Neural crest cell (in vitro differentiated cells): Measurements from ENCODE around the gene IFT57. TPM values are rescaled to one million over a fixed set of nuclear protein-coding genes. Genes with fewer than 3 reads are reported as not detected.

Experiments used
- DNase-seq: peaks from one replicate; pipeline ENCODE4 v3.0.0; 2021; ENCODE audit warnings: low read depth, mixed read lengths, low spot score
- H3K27ac Mint-ChIP-seq: one replicate; pipeline ENCODE4 v1.8.0; 2021; ENCODE audit warnings: mild to moderate bottlenecking, mixed read lengths; ENCODE audit not compliant: unreplicated experiment
- H3K27me3 Mint-ChIP-seq: 2 replicates; pipeline ENCODE4 v1.8.0; 2021; ENCODE audit warnings: low read depth, mild to moderate bottlenecking, mixed read lengths
- H3K36me3 Mint-ChIP-seq: 2 replicates; pipeline ENCODE4 v1.8.0; 2021; ENCODE audit warnings: low read depth, mild to moderate bottlenecking, mixed read lengths
- H3K4me1 Mint-ChIP-seq: 2 replicates; pipeline ENCODE4 v1.8.0; 2021; ENCODE audit warnings: mixed read lengths
- H3K4me3 Mint-ChIP-seq: one replicate; pipeline ENCODE4 v1.8.0; 2021; ENCODE audit warnings: mild to moderate bottlenecking, mixed read lengths
- H3K9me3 Mint-ChIP-seq: 2 replicates; pipeline ENCODE4 v1.8.0; 2021; ENCODE audit warnings: mixed read lengths
- total RNA-seq: library from RNA; stranded (reverse); gene quantifications from 2 replicates; pipeline ENCODE4 v1.2.1, GENCODE V29; 2021
- TF ChIP-seq, protein P1 (sequence below): fragments of 200-600 bp; sonication (generic); conservative IDR thresholded peaks from 2 replicates; pipeline ENCODE4 v1.5.0; 2021; ENCODE audit warnings: antibody characterized with exemption, mild to moderate bottlenecking

IFT57 gene
- total RNA-seq, 1 donor from 2014 or later: 47.6 TPM

DNA sequence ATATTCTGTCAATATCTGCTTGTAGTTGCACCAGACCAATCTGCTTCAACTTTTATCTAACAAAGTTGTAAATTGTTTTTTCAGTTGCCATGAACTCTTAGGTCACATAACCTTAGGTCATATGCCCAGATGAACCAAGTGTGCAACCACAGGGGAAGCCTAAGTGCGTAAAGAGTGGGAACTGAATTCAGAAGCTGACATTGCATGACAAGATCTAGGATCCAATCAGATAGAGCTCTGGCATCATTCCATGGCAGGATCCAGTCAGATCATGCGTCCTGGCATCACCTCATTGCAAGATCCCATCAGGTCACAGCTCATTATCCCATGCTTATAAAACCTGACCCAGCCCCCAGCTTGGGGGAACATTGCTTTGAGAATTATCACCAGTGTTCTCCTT, 18.9 kb upstream of the IFT57 start:
- Mint-ChIP-seq H3K4me3 (no peak overlapping the region), H3K27me3 (no peaks in the 10 kb centered on the region), H3K27ac (no peak overlapping the region), H3K4me1 (peaks cover 13% of the 10 kb centered on the region), H3K36me3 (no peaks in the 10 kb centered on the region), H3K9me3 (peaks cover 11% of the 10 kb centered on the region)
- TF ChIP-seq, protein P1, sequence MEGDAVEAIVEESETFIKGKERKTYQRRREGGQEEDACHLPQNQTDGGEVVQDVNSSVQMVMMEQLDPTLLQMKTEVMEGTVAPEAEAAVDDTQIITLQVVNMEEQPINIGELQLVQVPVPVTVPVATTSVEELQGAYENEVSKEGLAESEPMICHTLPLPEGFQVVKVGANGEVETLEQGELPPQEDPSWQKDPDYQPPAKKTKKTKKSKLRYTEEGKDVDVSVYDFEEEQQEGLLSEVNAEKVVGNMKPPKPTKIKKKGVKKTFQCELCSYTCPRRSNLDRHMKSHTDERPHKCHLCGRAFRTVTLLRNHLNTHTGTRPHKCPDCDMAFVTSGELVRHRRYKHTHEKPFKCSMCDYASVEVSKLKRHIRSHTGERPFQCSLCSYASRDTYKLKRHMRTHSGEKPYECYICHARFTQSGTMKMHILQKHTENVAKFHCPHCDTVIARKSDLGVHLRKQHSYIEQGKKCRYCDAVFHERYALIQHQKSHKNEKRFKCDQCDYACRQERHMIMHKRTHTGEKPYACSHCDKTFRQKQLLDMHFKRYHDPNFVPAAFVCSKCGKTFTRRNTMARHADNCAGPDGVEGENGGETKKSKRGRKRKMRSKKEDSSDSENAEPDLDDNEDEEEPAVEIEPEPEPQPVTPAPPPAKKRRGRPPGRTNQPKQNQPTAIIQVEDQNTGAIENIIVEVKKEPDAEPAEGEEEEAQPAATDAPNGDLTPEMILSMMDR: no peak
- no peak for DNase-seq

DNA sequence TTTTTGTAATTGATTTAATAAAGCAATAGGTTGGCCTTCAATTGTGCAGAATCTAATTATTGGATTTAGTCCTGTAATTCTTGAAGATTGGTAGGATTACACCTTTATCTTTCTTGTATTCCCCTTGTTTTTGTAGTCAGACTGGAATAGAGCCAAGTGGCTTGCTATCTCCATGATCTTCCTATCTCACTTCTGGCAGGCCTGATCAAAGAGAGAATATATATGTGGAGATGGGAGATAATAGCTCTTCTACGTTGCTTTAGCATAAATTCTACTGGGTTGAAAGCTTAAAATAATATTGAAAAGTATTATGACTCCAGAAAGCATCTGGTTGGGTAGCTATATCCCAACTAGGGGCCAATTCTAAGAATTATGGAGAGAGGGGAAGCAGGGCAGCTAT, 16.9 kb upstream of the IFT57 start:
- peaks cover 1% of the 10 kb centered on the region for H3K9me3 Mint-ChIP-seq
- H3K4me3 Mint-ChIP-seq: no peak overlapping the region
- no peak overlapping the region for H3K27ac Mint-ChIP-seq
- no peaks in the 10 kb centered on the region for H3K36me3 Mint-ChIP-seq
- TF ChIP-seq, protein P1: no peak
- H3K27me3 Mint-ChIP-seq: no peaks in the 10 kb centered on the region
- DNase-seq: no peak
- peaks cover 19% of the 10 kb centered on the region for H3K4me1 Mint-ChIP-seq

DNA sequence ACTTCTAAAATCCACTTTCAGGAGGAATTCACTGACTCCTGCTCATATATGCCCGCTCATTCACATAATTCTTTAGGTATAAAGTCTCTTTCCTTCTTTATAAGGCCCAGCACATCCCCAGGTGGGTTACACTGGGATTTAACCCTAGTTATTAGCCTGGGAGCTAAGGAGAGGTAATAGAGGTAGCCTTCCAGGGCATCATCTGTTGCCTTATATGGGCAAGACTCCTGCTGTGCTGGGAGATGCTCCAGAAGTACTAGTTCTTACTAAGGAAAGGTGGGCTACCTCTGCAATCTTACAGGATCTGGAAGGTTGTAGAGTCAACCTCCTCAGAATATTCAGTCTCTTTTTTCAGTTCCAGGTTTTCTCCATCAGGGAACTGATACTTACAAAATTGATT, 13.1 kb upstream of the IFT57 start:
- Mint-ChIP-seq H3K4me3 (no peak overlapping the region), H3K9me3 (no peaks in the 10 kb centered on the region), H3K27me3 (no peaks in the 10 kb centered on the region), H3K27ac (no peak overlapping the region), H3K4me1 (peaks cover 11% of the 10 kb centered on the region), H3K36me3 (no peaks in the 10 kb centered on the region)
- DNase-seq: no peak
- TF ChIP-seq, protein P1: no peak

DNA sequence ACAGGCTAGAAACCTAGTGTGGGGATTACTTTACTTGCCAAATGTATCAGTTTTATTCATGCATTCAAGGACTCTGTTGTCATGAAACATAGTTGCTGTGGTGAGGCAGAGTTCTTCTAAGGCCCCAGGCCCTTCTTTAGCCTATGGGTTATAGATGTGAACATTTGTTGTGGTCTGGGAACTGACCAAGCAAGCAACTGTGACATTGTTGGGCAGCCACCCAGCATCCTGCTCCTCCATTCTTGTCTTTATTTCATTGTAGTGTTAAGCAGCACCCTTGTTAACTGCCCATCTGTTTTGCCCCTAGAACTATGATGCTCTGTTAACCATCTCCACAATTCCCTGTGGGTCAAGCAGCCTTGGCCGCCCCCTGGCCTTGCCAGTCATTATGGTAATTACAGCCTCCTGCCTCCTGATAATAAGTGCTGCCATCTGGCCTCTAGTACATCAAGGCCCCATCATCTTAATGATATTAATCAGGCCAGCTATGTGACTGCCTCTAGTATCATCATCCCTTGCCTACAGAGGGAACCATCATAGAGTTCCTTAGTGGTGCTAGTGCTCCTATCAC, 12.2 kb upstream of the IFT57 start:
- peaks cover 11% of the 10 kb centered on the region for H3K4me1 Mint-ChIP-seq
- H3K27ac Mint-ChIP-seq: no peak overlapping the region
- H3K27me3 Mint-ChIP-seq: no peaks in the 10 kb centered on the region
- H3K9me3 Mint-ChIP-seq: no peaks in the 10 kb centered on the region
- no peaks in the 10 kb centered on the region for H3K36me3 Mint-ChIP-seq
- DNase-seq: no peak
- TF ChIP-seq, protein P1: no peak
- H3K4me3 Mint-ChIP-seq: no peak overlapping the region

DNA sequence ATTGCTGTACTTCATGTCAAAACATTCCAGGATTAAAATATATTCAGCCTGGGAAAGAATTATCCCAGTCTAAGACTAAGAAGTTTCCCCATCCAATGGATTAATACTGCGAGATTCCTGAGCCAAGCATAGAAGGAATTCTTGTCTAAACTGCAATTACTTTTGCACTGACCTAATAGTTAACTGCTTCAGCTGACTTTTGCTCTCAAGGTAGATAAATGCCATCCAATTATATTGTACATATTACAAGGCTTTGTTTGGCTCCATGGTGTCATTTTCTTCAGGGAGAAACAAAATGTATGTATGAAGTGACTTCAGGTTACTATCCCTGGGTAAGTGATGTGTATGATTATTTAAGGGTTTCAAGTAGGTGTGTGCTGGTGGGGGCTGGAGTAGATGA, 6.1 kb upstream of the IFT57 start:
- TF ChIP-seq, protein P1: no peak
- Mint-ChIP-seq H3K9me3 (no peaks in the 10 kb centered on the region), H3K27me3 (no peaks in the 10 kb centered on the region), H3K4me3 (no peak overlapping the region), H3K27ac (peak overlapping the region; percentile 48), H3K36me3 (no peaks in the 10 kb centered on the region), H3K4me1 (peaks cover 18% of the 10 kb centered on the region)
- no peak for DNase-seq
